ENCODE results near the gene HTR6.

DNA sequence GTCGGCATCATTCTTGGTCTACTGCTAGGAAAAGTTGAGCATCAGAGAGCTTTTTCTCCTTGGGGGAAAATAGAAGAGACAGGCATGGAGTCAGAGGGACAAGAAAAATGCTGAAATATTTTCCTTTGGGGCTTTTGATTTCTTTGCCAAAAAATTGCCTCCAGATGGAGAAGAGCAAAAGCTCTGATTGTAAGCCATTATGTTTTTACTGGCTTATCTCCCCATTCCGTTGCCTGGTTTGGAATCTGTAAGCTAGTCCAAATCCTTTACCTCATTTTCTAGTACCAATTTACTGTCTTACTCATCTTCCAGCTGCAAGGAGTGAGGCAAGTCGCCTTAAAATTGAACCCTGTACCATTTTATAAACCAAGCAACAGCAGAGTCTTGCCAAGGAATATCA lies 43.9 kb upstream of the HTR6 start:
- TF ChIP-seq POLR2A (IDR thresholded peaks at IDR 0.05; ENCODE audit: low read depth, low read length) (no peak), TAF1 (IDR thresholded peaks at IDR 0.05; ENCODE audit: low read depth, low read length) (no peak)

Measured in GM12891 (cell line).